ENCODE measurements around the gene CYSLTR2.

CYSLTR2 gene

GRCh38 chr13:48644141-48644540 lies 9.6 kb upstream of the CYSLTR2 start:
- Histone ChIP-seq H3K79me2 (ENCODE audit: control insufficient read depth, insufficient read depth, low read length, unreplicated experiment) (no peaks in the 10 kb centered on the region), H3K27me3 (ENCODE audit: insufficient read depth, low read length) (peaks cover 41% of the 10 kb centered on the region), H2AFZ (ENCODE audit: low read length, unreplicated experiment) (no peak overlapping the region), H3K27ac (ENCODE audit: low read depth, low read length) (no peak overlapping the region), H3K36me3 (ENCODE audit: insufficient read depth, low read length) (no peaks in the 10 kb centered on the region), H3K4me3 (ENCODE audit: low read depth, low read length) (no peak overlapping the region), H3K4me1 (ENCODE audit: control insufficient read depth, insufficient read depth, low read length, unreplicated experiment) (no peaks in the 10 kb centered on the region)

- H3K79me2 ChIP-seq (ENCODE audit: control insufficient read depth, insufficient read depth, low read length, unreplicated experiment) = no peaks in the 10 kb centered on the region
- no peak overlapping the region for H2AFZ ChIP-seq (ENCODE audit: low read length, unreplicated experiment)
- no peaks in the 10 kb centered on the region for H3K36me3 ChIP-seq (ENCODE audit: insufficient read depth, low read length)
Measured at GRCh38 chr13:48644951-48645350, 8.8 kb upstream of the CYSLTR2 start.

DNA sequence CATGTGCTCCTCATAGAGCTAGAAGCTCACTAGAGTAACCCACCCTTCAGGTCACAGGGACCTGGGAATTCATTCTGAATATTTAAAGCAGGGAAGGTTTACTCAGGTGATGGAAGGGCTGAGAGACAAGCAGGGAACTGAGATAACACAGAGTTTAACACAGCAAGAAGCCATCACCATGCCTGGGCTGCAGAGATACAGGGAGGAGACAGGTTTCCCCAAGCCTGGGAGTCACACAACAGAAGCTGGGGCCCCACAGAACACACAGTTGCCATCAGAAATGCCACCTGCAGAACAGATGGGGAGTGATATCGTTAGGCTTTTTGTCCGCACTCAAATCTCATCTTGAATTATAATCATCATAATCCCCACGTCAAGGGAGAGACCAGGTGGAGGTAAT lies 7.9 kb upstream of the CYSLTR2 start:
- Histone ChIP-seq H3K36me3 (ENCODE audit: insufficient read depth, low read length) (no peaks in the 10 kb centered on the region), H3K27me3 (ENCODE audit: insufficient read depth, low read length) (peaks cover 28% of the 10 kb centered on the region; the same call in 1 of the 2 replicates), H3K4me3 (ENCODE audit: low read depth, low read length) (no peak overlapping the region), H3K4me1 (ENCODE audit: control insufficient read depth, insufficient read depth, low read length, unreplicated experiment) (no peaks in the 10 kb centered on the region), H2AFZ (ENCODE audit: low read length, unreplicated experiment) (no peak overlapping the region), H3K27ac (ENCODE audit: low read depth, low read length) (no peak overlapping the region), H3K79me2 (ENCODE audit: control insufficient read depth, insufficient read depth, low read length, unreplicated experiment) (no peaks in the 10 kb centered on the region)

More at GRCh38 chr13:48644951-48645350, 8.8 kb upstream of the CYSLTR2 start:
- Histone ChIP-seq H3K27ac (ENCODE audit: low read depth, low read length) (no peak overlapping the region), H3K27me3 (ENCODE audit: insufficient read depth, low read length) (peaks cover 37% of the 10 kb centered on the region), H3K4me3 (ENCODE audit: low read depth, low read length) (no peak overlapping the region), H3K4me1 (ENCODE audit: control insufficient read depth, insufficient read depth, low read length, unreplicated experiment) (no peaks in the 10 kb centered on the region)

DNA sequence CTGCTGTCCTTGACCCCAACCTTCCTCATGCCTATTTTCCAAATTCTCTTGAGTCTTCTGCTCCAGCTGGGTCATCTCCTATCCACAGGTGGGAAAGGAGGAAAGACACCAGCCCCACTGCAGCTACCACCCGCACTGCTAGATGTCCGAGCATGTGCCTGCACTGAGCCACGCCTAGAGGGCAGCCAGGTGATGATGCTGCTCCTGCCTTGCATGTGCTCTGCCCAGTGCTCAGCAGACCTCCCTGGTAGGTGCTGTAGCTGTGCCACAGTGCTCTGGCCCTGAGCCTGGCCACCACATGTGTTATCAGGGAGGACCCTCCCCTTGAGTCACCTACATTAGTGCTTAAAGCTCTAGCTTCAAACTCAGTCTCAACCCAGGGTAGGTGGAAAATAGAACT lies 6.9 kb upstream of the CYSLTR2 start:
- H3K4me3 ChIP-seq (ENCODE audit: low read depth, low read length) = no peak overlapping the region
- no peaks in the 10 kb centered on the region for H3K36me3 ChIP-seq (ENCODE audit: insufficient read depth, low read length)
- H3K79me2 ChIP-seq (ENCODE audit: control insufficient read depth, insufficient read depth, low read length, unreplicated experiment) = no peaks in the 10 kb centered on the region
- no peaks in the 10 kb centered on the region for H3K4me1 ChIP-seq (ENCODE audit: control insufficient read depth, insufficient read depth, low read length, unreplicated experiment)
- peaks cover 21% of the 10 kb centered on the region; the same call in 1 of the 2 replicates for H3K27me3 ChIP-seq (ENCODE audit: insufficient read depth, low read length)
- no peak overlapping the region for H2AFZ ChIP-seq (ENCODE audit: low read length, unreplicated experiment)
- H3K27ac ChIP-seq (ENCODE audit: low read depth, low read length) = no peak overlapping the region

GRCh38 chr13:48647625-48648024 lies 6.1 kb upstream of the CYSLTR2 start:
- Histone ChIP-seq H3K36me3 (ENCODE audit: insufficient read depth, low read length) (no peaks in the 10 kb centered on the region), H3K4me3 (ENCODE audit: low read depth, low read length) (no peak overlapping the region), H3K27ac (ENCODE audit: low read depth, low read length) (no peak overlapping the region), H3K79me2 (ENCODE audit: control insufficient read depth, insufficient read depth, low read length, unreplicated experiment) (no peaks in the 10 kb centered on the region), H2AFZ (ENCODE audit: low read length, unreplicated experiment) (no peak overlapping the region), H3K4me1 (ENCODE audit: control insufficient read depth, insufficient read depth, low read length, unreplicated experiment) (no peaks in the 10 kb centered on the region), H3K27me3 (ENCODE audit: insufficient read depth, low read length) (peaks cover 21% of the 10 kb centered on the region; the same call in 1 of the 2 replicates)

GRCh38 chr13:48648446-48648845 lies 5.3 kb upstream of the CYSLTR2 start:
- H3K27me3 ChIP-seq (ENCODE audit: insufficient read depth, low read length) = peaks cover 21% of the 10 kb centered on the region; the same call in 1 of the 2 replicates
- H3K79me2 ChIP-seq (ENCODE audit: control insufficient read depth, insufficient read depth, low read length, unreplicated experiment) = no peaks in the 10 kb centered on the region
- H3K36me3 ChIP-seq (ENCODE audit: insufficient read depth, low read length) = no peaks in the 10 kb centered on the region
- no peak overlapping the region for H2AFZ ChIP-seq (ENCODE audit: low read length, unreplicated experiment)
- H3K4me3 ChIP-seq (ENCODE audit: low read depth, low read length) = no peak overlapping the region
- H3K4me1 ChIP-seq (ENCODE audit: control insufficient read depth, insufficient read depth, low read length, unreplicated experiment) = no peaks in the 10 kb centered on the region
- no peak overlapping the region for H3K27ac ChIP-seq (ENCODE audit: low read depth, low read length)

DNA sequence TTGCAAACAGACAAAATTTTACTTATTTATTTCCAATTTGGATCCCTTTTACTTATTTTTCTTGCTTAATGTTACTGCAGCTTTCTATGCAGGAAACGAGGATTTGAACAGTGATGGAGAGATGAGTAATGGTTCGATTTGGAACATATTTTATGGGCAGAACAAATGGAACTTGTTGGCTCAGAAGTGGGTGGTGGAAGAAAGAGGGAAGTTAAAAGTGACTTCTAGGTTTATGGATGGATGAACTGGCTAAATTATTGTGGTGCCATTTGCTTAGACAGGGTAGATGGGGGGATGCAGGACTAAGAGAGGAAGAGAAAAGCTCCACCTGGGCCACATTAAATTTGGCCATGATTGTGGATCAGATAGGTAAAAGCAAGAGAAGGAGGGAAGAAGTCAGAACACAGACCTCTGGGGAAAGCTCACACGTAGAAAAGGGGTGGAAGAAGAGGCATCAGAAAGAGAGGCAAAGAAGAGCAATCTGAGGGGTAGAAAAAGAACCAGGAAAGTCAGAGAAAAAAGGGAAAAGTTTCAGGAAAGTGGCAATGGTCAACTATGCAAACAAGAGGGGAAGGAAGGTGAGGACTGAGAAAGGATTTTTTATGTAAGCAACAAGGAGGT lies 768 bp upstream of the CYSLTR2 start:
- no peaks in the 10 kb centered on the region for H3K36me3 ChIP-seq (ENCODE audit: insufficient read depth, low read length)
- no peaks in the 10 kb centered on the region for H3K4me1 ChIP-seq (ENCODE audit: control insufficient read depth, insufficient read depth, low read length, unreplicated experiment)
- peaks cover 21% of the 10 kb centered on the region; the same call in 1 of the 2 replicates for H3K27me3 ChIP-seq (ENCODE audit: insufficient read depth, low read length)
- H3K79me2 ChIP-seq (ENCODE audit: control insufficient read depth, insufficient read depth, low read length, unreplicated experiment) = no peaks in the 10 kb centered on the region
- no peak overlapping the region for H2AFZ ChIP-seq (ENCODE audit: low read length, unreplicated experiment)
- no peak overlapping the region for H3K4me3 ChIP-seq (ENCODE audit: low read depth, low read length)
- H3K27ac ChIP-seq (ENCODE audit: low read depth, low read length) = no peak overlapping the region

GRCh38 chr13:48654511-48654910 lies 782 bp downstream of the CYSLTR2 start:
- Histone ChIP-seq H3K36me3 (ENCODE audit: insufficient read depth, low read length) (no peaks in the 10 kb centered on the region), H3K4me3 (ENCODE audit: low read depth, low read length) (no peak overlapping the region), H3K79me2 (ENCODE audit: control insufficient read depth, insufficient read depth, low read length, unreplicated experiment) (no peaks in the 10 kb centered on the region), H3K27me3 (ENCODE audit: insufficient read depth, low read length) (peaks cover 21% of the 10 kb centered on the region; the same call in 1 of the 2 replicates), H2AFZ (ENCODE audit: low read length, unreplicated experiment) (no peak overlapping the region), H3K4me1 (ENCODE audit: control insufficient read depth, insufficient read depth, low read length, unreplicated experiment) (no peaks in the 10 kb centered on the region), H3K27ac (ENCODE audit: low read depth, low read length) (no peak overlapping the region)

DNA sequence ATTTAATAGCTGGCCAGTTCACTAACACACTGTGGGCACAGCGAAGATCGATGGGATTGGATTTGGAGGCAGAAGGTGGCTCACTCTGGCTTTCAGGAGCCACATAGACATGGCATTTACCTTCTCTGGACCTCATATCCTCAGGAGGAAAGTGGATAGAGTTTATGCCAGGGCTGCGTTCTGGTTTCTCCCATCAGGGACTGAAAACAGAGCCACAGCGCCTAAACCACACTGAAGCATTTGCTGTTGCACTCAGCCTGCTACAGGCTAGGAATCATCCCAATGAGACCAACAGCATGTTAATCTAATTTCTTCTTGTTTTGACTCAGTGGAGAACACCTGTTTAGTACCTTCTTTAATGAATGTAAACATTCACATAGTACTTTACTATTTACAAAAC lies 1.6 kb downstream of the CYSLTR2 start:
- Histone ChIP-seq H3K27ac (ENCODE audit: low read depth, low read length) (no peak overlapping the region), H3K4me1 (ENCODE audit: control insufficient read depth, insufficient read depth, low read length, unreplicated experiment) (no peaks in the 10 kb centered on the region), H3K79me2 (ENCODE audit: control insufficient read depth, insufficient read depth, low read length, unreplicated experiment) (no peaks in the 10 kb centered on the region)

DNA sequence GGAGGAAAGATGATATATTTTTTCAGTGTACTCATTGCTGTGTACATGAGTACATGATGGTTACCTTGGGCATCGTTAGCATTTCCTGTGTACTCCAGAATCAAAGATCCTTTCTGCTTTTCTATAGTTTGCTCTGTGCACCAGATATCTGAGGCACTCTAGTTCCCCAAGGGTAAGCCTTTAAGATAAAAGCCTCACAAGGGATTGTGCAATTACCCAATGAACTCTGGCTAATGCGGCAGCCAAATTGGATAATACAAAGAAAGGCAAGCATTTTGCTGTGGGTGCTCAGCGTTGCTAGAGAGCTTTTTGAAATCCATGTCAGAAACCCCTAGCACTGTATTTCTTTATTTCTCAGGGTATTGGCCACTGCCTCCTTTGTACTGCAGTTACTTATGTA lies 2.9 kb downstream of the CYSLTR2 start:
- Histone ChIP-seq H3K36me3 (ENCODE audit: insufficient read depth, low read length) (no peaks in the 10 kb centered on the region), H3K4me1 (ENCODE audit: control insufficient read depth, insufficient read depth, low read length, unreplicated experiment) (no peaks in the 10 kb centered on the region), H3K27me3 (ENCODE audit: insufficient read depth, low read length) (peaks cover 21% of the 10 kb centered on the region; the same call in 1 of the 2 replicates), H3K4me3 (ENCODE audit: low read depth, low read length) (no peak overlapping the region), H3K79me2 (ENCODE audit: control insufficient read depth, insufficient read depth, low read length, unreplicated experiment) (no peaks in the 10 kb centered on the region), H2AFZ (ENCODE audit: low read length, unreplicated experiment) (no peak overlapping the region), H3K27ac (ENCODE audit: low read depth, low read length) (no peak overlapping the region)

More for the DNA sequence above, 1.6 kb downstream of the CYSLTR2 start:
- H2AFZ ChIP-seq (ENCODE audit: low read length, unreplicated experiment) = no peak overlapping the region
- peaks cover 21% of the 10 kb centered on the region; the same call in 1 of the 2 replicates for H3K27me3 ChIP-seq (ENCODE audit: insufficient read depth, low read length)
- no peak overlapping the region for H3K4me3 ChIP-seq (ENCODE audit: low read depth, low read length)
- no peaks in the 10 kb centered on the region for H3K36me3 ChIP-seq (ENCODE audit: insufficient read depth, low read length)

GRCh38 chr13:48660361-48661076 lies 6.8 kb downstream of the CYSLTR2 start:
- Histone ChIP-seq H3K27ac (ENCODE audit: low read depth, low read length) (no peak overlapping the region), H3K4me3 (ENCODE audit: low read depth, low read length) (no peak overlapping the region), H3K27me3 (ENCODE audit: insufficient read depth, low read length) (peaks cover 16% of the 10 kb centered on the region; the same call in 1 of the 2 replicates), H3K79me2 (ENCODE audit: control insufficient read depth, insufficient read depth, low read length, unreplicated experiment) (no peaks in the 10 kb centered on the region), H3K4me1 (ENCODE audit: control insufficient read depth, insufficient read depth, low read length, unreplicated experiment) (no peaks in the 10 kb centered on the region), H2AFZ (ENCODE audit: low read length, unreplicated experiment) (no peak overlapping the region), H3K36me3 (ENCODE audit: insufficient read depth, low read length) (no peaks in the 10 kb centered on the region)
